Immature natural killer cell (primary cell): ENCODE data around the gene KAZN. TPM values are rescaled to one million over a fixed set of nuclear protein-coding genes. Genes with fewer than 3 reads are reported as not detected.

Experiments used
- DNase-seq, 3 donors: peaks; one replicate each; pipeline ENCODE4 v3.0.0; 2022; ENCODE audit warnings: mixed read lengths in 1 of 3
- H3K27ac Mint-ChIP-seq, 6 donors: one replicate each; pipeline ENCODE4 v1.8.0; 2020; ENCODE audit warnings: mixed read lengths in 6 of 6, mild to moderate bottlenecking in 5 of 6, inconsistent platforms in 4 of 6, moderate library complexity in 3 of 6
- H3K27me3 Mint-ChIP-seq, 3 donors: one replicate each; pipeline ENCODE4 v1.8.0; 2020 to 2021; ENCODE audit warnings: low read depth in 3 of 3, mild to moderate bottlenecking in 3 of 3, mixed read lengths in 3 of 3, moderate library complexity in 3 of 3, inconsistent platforms in 1 of 3
- H3K36me3 Mint-ChIP-seq, 3 donors: one replicate each; pipeline ENCODE4 v1.8.0; 2020; ENCODE audit warnings: mixed read lengths in 3 of 3, inconsistent platforms in 2 of 3, mild to moderate bottlenecking in 2 of 3
- H3K4me1 Mint-ChIP-seq, 2 donors: one replicate each; pipeline ENCODE4 v1.8.0; 2020; ENCODE audit warnings: inconsistent platforms in 2 of 2, mild to moderate bottlenecking in 2 of 2, mixed read lengths in 2 of 2, moderate library complexity in 1 of 2
- H3K4me3 Mint-ChIP-seq, 5 donors: one replicate each; pipeline ENCODE4 v1.8.0; 2020; ENCODE audit warnings: mild to moderate bottlenecking in 5 of 5, mixed read lengths in 5 of 5, inconsistent platforms in 3 of 5, moderate library complexity in 3 of 5
- H3K9me3 Mint-ChIP-seq, 6 donors: one replicate each; pipeline ENCODE4 v1.8.0; 2020; ENCODE audit warnings: mild to moderate bottlenecking in 6 of 6, mixed read lengths in 6 of 6, inconsistent platforms in 4 of 6, moderate library complexity in 3 of 6
- polyA plus RNA-seq, 3 donors: library from polyadenylated mRNA; unstranded; fragments of 300-500 nt; fragmentation: Illumina TruSeq; gene quantifications; one replicate each; pipeline ENCODE4 v1.2.3, GENCODE V29; 2021

KAZN gene
- polyA plus RNA-seq, 3 donors from 2014 or later = 0.24 TPM; not detected in 2

DNA sequence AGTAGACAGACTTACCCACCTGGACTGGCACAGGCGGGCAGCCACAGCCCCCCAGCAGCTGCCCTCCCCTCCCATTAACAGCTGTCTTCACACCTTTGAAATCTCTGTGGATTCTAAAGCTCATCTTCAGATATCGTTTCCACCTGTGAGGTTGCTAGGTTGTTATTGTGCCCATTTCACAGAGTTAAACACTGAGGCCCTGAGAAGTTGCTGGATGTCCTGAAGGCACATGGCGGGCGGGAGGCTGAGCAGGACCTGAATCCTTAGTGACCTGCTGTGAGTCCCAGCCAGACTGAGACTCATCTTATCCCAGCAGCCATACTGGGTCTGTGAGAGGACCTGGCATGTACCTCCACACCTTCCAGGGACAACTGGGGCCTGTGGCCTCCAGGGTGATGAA, 420.3 kb downstream of the KAZN start:
- no peak for DNase-seq
- Mint-ChIP-seq H3K27me3 (peaks cover 0 to 6% (median 0%) of the 10 kb centered on the region in 3 donors), H3K4me1 (no peaks in the 10 kb centered on the region), H3K9me3 (no peaks in the 10 kb centered on the region), H3K36me3 (no peaks in the 10 kb centered on the region), H3K4me3 (no peak overlapping the region), H3K27ac (no peak overlapping the region)

- Mint-ChIP-seq H3K27ac (no peak overlapping the region), H3K27me3 (peaks cover 0 to 4% (median 3%) of the 10 kb centered on the region in 3 donors), H3K4me1 (no peaks in the 10 kb centered on the region), H3K9me3 (no peaks in the 10 kb centered on the region), H3K4me3 (no peak overlapping the region), H3K36me3 (no peaks in the 10 kb centered on the region)
- DNase-seq = no peak
Observed at GRCh38 chr1:15020943-15021745, 422.7 kb downstream of the KAZN start.

- H3K36me3 Mint-ChIP-seq = no peaks in the 10 kb centered on the region
- H3K4me3 Mint-ChIP-seq = no peak overlapping the region
- no peak overlapping the region for H3K27ac Mint-ChIP-seq
- no peak for DNase-seq
- H3K9me3 Mint-ChIP-seq = no peaks in the 10 kb centered on the region
- peaks cover 0 to 4% (median 4%) of the 10 kb centered on the region in 3 donors for H3K27me3 Mint-ChIP-seq
- no peaks in the 10 kb centered on the region for H3K4me1 Mint-ChIP-seq
Observed at GRCh38 chr1:15022048-15022447, 423.6 kb downstream of the KAZN start.

GRCh38 chr1:15023205-15023604, 424.7 kb downstream of the KAZN start:
- Mint-ChIP-seq H3K4me1 (no peaks in the 10 kb centered on the region), H3K9me3 (no peaks in the 10 kb centered on the region), H3K27ac (no peak overlapping the region), H3K27me3 (peaks cover 0 to 7% (median 4%) of the 10 kb centered on the region in 3 donors), H3K36me3 (no peaks in the 10 kb centered on the region), H3K4me3 (no peak overlapping the region)
- DNase-seq = no peak

GRCh38 chr1:15023976-15024375, 425.5 kb downstream of the KAZN start:
- Mint-ChIP-seq H3K9me3 (no peaks in the 10 kb centered on the region), H3K4me1 (no peaks in the 10 kb centered on the region), H3K36me3 (no peaks in the 10 kb centered on the region), H3K27ac (no peak overlapping the region), H3K27me3 (peaks cover 4 to 7% (median 4%) of the 10 kb centered on the region in 3 donors), H3K4me3 (no peak overlapping the region)
- no peak for DNase-seq

- no peak overlapping the region for H3K4me3 Mint-ChIP-seq
- H3K27me3 Mint-ChIP-seq = peaks cover 4 to 7% (median 6%) of the 10 kb centered on the region in 3 donors
- DNase-seq = no peak
- H3K36me3 Mint-ChIP-seq = no peaks in the 10 kb centered on the region
- no peak overlapping the region for H3K27ac Mint-ChIP-seq
- no peaks in the 10 kb centered on the region for H3K4me1 Mint-ChIP-seq
- H3K9me3 Mint-ChIP-seq = no peaks in the 10 kb centered on the region
Observed at GRCh38 chr1:15026117-15026489, 427.6 kb downstream of the KAZN start.

GRCh38 chr1:15027515-15027986, 429.1 kb downstream of the KAZN start:
- no peaks in the 10 kb centered on the region for H3K4me1 Mint-ChIP-seq
- DNase-seq = peak; percentile 9 to 16 (median 12)
- no peaks in the 10 kb centered on the region for H3K36me3 Mint-ChIP-seq
- H3K27me3 Mint-ChIP-seq = peaks cover 4 to 7% (median 6%) of the 10 kb centered on the region in 3 donors
- no peaks in the 10 kb centered on the region for H3K9me3 Mint-ChIP-seq
- no peak overlapping the region for H3K4me3 Mint-ChIP-seq
- H3K27ac Mint-ChIP-seq = no peak overlapping the region

DNA sequence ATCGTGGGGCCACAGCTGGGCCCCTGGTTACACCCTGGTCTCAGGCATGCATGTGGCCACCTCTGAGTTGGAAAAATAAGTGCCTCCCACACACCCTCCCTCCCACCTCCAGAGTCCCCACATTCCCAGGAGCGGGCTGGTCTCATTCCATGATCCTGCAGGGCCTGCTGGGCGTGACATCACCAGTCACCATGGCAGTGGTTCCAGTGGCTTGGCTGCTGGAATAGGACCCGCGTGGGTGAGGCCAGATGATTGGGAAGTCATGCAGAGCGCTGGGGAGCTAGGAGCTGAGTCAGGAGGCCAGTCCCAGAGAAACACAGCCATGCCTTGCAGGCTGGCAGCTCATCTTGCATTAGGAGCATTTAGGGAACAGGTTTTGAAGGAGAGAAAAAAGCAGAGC, 429.6 kb downstream of the KAZN start:
- Mint-ChIP-seq H3K27me3 (peaks cover 4 to 7% (median 6%) of the 10 kb centered on the region in 3 donors), H3K9me3 (no peaks in the 10 kb centered on the region), H3K4me3 (no peak overlapping the region), H3K36me3 (no peaks in the 10 kb centered on the region), H3K27ac (no peak overlapping the region), H3K4me1 (no peaks in the 10 kb centered on the region)
- no peak for DNase-seq

DNA sequence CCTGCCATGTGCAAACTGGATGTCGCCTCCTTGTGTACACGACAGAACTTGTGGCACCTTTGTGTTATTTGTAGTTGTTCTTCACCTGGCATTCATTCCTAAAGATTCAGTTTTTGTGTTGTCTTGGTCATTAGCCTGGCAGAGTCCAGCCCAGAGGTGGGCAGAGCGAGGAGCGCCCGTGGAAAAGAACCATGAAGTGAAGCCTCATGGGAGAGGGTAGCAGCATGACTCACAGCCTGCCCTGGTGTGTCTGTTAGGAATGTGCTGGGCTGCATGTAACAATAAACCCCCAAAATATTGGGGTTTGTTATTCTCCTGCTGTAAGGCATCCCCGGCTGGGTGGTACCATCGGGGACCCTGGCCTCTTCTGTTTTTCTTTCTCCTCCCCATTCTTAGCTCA, 430.1 kb downstream of the KAZN start:
- Mint-ChIP-seq H3K4me1 (no peaks in the 10 kb centered on the region), H3K27me3 (peaks cover 2 to 7% (median 6%) of the 10 kb centered on the region in 3 donors), H3K36me3 (no peaks in the 10 kb centered on the region), H3K27ac (no peak overlapping the region), H3K4me3 (no peak overlapping the region), H3K9me3 (no peaks in the 10 kb centered on the region)
- DNase-seq = no peak

DNA sequence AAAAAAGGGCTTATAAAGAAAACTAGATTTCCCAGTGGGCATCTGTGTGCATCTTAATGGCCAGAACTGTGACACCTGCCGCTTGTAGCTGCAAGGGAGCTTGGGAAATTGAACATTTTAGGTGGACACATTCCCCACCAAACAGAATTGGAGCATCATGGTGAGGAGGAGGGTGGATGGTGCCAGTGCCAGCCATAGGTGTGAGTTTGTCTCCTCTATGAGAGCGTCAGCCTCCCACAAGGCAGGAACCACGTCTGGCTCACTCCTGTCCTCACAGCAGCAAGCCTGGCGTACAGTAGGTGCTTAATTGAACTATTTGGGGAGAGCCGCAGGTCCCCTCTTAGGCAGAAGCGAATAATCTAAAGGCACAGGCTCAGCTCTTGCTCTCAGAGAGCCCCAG, 430.6 kb downstream of the KAZN start:
- Mint-ChIP-seq H3K4me3 (no peak overlapping the region), H3K27ac (no peak overlapping the region), H3K9me3 (no peaks in the 10 kb centered on the region), H3K4me1 (peaks cover 0 to 3% of the 10 kb centered on the region in 2 donors), H3K27me3 (peaks cover 2 to 6% (median 6%) of the 10 kb centered on the region in 3 donors), H3K36me3 (no peaks in the 10 kb centered on the region)
- no peak for DNase-seq

DNA sequence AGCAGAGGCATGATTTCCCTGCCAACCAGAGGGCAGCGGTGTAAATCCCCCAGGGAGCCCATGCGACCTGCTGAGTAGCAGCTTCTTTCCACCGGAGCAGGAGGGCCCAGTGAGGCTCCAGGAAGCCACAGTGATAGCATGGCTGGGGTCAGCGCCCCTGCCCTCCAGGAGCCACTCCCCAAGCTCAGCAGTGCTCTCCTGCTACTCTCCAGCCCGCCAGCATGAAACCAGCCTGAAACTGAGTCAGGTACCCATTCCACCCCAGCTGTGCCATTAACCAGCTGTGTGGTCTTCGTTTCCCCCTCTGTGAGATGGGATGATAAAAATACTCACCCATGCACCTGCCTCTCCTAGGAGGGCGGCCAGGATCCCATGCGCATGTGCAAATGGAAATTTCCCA, 431.3 kb downstream of the KAZN start:
- H3K9me3 Mint-ChIP-seq = no peaks in the 10 kb centered on the region
- H3K4me1 Mint-ChIP-seq = peaks cover 0 to 5% of the 10 kb centered on the region in 2 donors
- no peak overlapping the region for H3K27ac Mint-ChIP-seq
- H3K4me3 Mint-ChIP-seq = no peak overlapping the region
- no peaks in the 10 kb centered on the region for H3K36me3 Mint-ChIP-seq
- DNase-seq = no peak
- H3K27me3 Mint-ChIP-seq = peaks cover 2 to 6% (median 4%) of the 10 kb centered on the region in 3 donors

DNA sequence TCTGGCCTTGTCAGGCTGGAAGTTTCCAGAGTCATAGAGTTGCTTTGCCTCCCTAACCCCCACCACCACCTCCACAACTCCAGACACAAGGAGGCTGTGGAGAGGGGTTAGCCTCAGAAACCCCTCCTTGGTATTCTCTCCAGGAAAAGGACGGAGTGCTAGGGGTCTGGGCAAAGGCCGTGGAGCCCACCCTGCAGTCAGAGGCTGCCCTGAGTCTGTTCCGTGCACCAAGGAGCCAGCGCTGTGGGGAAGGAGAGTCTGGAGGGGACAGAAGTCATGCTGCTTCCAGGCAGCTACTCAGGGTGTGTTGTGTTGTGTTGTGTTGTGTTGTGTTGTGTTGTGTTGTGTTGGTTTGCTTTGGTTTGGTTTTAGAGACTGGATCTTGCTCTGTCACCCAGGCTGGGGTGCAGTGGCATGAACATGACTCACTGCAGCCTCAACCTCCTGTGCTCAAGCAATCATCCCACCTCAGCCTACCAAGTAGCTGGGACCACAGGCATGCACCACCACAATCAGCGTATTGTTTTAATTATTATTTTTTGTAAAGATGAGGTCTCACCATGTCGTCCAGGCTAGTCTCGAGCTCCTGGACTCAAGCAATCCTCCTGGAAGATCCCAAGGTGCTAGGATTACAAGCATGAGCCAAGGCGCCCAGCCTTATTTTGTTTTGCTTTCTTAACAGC, 432.9 kb downstream of the KAZN start:
- H3K9me3 Mint-ChIP-seq = no peaks in the 10 kb centered on the region
- H3K27ac Mint-ChIP-seq = peak overlapping the region in 1 of 6 donors; percentile 28
- peaks cover 0 to 7% (median 6%) of the 10 kb centered on the region in 3 donors for H3K27me3 Mint-ChIP-seq
- no peaks in the 10 kb centered on the region for H3K36me3 Mint-ChIP-seq
- peaks cover 0 to 5% of the 10 kb centered on the region in 2 donors for H3K4me1 Mint-ChIP-seq
- DNase-seq = no peak
- H3K4me3 Mint-ChIP-seq = no peak overlapping the region

DNA sequence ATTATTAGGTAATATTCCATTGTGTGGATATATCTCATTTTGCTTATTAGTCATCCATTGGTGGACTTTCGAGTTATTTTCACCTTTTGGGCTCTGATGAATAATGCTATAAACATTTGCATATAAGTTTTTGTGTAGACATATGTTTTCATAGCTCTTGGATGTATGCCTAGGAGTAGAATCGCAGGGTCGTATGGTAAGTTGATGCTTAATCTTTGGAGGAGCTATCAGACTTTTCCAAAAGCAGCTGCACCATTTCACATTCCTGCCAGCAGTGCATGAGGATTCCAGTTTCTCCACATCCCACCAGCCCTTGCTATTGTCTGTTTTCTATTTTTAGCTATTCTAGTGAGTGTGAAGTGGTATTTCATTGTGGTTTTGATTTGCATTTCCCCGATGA, 434.8 kb downstream of the KAZN start:
- DNase-seq = no peak
- Mint-ChIP-seq H3K27ac (no peak overlapping the region), H3K4me1 (peaks cover 0 to 5% of the 10 kb centered on the region in 2 donors), H3K9me3 (no peaks in the 10 kb centered on the region), H3K4me3 (no peak overlapping the region), H3K27me3 (peaks cover 0 to 7% (median 6%) of the 10 kb centered on the region in 3 donors), H3K36me3 (no peaks in the 10 kb centered on the region)

DNA sequence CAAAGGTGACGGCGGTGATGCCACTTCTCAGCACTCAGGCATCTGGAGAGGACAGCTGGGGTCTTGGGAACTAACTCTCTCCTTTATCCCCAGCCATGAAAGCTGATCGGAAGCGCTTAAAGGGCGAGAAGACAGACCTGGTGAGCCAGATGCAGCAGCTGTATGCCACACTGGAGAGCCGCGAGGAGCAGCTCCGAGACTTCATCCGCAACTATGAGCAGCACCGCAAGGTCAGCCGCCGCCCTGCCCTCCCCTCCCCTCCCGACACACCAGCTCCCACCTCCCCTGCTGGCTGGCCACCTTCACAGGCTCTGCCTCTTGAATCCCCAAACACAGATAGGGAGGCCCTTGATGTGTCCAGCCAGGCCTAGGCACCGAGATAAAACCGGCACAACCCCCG, 436.2 kb downstream of the KAZN start:
- no peak overlapping the region for H3K27ac Mint-ChIP-seq
- no peak for DNase-seq
- no peaks in the 10 kb centered on the region for H3K9me3 Mint-ChIP-seq
- no peaks in the 10 kb centered on the region for H3K36me3 Mint-ChIP-seq
- H3K4me3 Mint-ChIP-seq = no peak overlapping the region
- H3K27me3 Mint-ChIP-seq = peaks cover 0 to 7% (median 0%) of the 10 kb centered on the region in 3 donors
- peaks cover 0 to 5% of the 10 kb centered on the region in 2 donors for H3K4me1 Mint-ChIP-seq
